Activated T-helper 1 cell treated with anti-CD3 and anti-CD28 coated beads, Interleukin-2, amount 50 U/mL, for 16 hours (primary cell): ENCODE results near the gene NOM1.

Experiments used
- DNase-seq, 2 donors: peaks; one replicate each; pipeline ENCODE4 v3.0.0-alpha.2; 2020; ENCODE audit warnings: low read depth in 1 of 2, low spot score in 1 of 2

NOM1 gene

GRCh38 chr7:157003756-157004520 is 54.4 kb downstream of the NOM1 start:
- no peak for DNase-seq

DNA sequence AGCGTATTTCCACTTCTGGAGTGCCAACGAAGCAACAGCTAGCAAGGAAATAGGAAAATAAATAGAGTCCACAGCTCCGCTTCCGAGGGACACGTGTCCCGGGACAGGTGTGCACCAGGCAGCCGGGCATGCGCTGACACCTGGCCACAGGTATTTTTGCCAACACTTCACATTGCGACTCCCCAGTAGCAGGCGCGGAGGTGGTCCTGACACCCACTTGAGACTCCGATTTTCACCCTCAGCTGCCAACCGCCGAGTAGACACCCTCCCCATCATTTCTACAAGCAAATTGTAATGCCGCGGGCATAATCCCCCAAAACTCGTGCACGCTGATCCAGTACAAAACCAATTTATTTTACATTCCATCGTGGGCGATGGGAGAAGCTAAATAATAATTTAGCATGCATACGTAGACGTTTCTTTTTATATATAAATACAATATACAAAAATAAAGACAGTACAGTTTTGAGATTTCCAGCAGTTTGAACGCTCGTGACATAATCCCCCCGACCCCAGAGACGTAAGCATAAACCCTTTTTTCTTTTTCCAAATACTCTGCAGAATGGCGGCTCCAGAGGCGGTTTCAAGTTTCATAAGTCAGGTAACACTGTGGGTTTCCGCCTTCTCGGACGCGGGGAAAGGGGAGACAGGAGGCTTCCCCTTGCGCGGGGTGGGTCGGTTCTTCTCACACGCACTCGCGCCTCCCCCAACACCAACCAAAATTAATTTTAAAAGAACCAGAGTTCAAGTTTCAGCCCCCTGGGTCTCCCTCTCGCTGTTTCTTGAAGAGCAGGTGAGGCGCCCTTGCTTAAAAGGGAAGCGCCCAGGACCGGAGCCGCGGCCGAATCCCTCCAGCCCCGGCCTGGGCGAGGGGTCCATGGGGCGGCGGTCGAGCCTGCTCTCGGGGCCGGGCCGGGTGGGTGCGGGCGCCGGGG is 55.3 kb downstream of the NOM1 start:
- no peak for DNase-seq

DNA sequence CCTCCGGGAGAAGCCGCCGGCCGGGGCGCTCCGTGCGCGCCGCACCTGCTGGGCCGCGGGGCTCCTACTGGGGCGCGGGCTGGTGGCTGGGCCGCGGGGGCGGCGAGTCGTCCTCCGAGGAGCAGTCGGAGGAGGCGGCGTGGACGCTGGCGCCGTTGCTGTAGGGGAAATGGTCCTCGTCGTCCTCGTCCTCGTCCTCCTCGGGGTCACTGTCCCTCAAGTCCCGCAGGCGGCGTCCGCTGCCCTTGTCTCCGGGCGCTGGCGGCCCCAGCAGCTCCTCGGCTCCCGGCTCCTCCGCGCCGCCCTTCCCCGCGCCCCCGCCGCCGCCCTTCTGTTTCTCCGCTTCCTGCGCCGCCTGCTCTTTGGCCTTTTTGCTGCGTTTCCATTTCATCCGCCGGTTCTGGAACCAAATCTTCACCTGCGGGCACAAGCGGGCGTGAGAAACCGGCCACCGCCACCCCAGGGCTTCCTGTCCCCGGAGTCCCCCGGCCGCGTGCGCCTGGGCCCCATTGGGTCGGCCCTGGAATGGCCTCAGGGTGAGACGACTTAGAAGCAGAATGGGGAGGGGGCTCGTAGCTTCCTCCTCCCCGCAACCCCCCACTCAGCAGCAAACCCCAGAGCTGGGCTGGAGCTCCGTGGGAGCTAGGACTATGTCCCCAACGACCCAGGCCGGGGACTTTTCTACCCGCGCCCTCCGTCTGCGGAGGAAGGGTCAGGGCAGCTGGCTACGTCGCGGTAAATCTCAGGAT is 56.1 kb downstream of the NOM1 start:
- no peak for DNase-seq

DNA sequence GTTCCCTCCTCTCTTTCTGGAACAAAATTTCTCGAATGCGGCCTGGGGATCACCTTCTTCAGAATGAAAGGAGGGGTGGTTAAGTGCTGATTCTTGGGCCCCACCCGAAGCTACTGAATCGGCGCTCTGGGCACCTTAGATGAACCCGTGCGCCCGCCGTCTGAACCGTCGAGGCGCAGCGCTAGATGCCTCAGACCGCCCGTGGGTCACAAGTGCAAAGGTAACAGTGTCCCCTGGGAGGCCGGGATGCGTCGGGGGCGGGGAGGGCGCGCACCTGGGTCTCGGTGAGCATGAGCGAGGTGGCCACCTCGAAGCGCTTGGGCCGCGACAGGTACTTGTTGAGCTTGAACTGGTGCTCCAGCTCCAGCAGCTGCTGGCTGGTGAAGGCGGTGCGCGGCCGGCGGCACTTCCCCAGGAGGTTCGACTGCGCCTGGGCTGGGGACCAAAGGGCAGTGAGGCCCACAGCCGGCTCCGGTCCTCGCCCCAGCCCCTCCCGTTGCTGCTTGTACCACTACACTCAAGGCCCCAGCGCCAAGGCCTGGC is 56.8 kb downstream of the NOM1 start:
- no peak for DNase-seq

DNA sequence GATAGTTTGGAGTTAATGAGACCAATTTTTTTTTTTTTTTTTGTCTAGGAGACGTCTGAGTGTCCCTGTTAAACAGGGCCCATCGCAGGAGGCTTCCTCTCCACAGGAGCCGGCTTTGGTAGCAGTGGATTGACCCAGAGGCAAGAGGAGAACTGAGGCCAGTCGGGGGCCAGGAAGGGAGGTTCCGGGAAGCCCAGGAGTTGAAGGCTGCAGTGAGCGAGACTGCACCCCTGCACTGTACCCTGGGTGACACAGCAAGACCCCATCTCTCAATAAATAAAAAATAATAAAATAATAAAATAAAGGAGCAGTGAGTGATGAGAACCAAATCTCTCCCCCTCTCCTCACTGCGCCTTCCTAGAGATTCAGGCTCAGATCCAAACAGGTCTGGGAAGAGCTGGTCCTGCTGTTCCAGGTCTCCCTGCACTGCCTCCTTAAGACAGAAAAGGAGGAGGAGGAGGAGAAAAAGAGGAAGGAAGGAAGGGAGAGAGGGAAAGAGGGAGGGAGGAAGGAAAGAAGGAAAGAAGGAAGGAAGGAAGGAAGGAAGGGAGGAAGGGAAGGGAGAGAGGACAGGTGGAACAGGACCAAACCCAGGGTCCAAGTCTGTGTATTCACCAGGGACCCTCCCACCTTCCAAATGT is 57.4 kb downstream of the NOM1 start:
- DNase-seq: no peak

DNA sequence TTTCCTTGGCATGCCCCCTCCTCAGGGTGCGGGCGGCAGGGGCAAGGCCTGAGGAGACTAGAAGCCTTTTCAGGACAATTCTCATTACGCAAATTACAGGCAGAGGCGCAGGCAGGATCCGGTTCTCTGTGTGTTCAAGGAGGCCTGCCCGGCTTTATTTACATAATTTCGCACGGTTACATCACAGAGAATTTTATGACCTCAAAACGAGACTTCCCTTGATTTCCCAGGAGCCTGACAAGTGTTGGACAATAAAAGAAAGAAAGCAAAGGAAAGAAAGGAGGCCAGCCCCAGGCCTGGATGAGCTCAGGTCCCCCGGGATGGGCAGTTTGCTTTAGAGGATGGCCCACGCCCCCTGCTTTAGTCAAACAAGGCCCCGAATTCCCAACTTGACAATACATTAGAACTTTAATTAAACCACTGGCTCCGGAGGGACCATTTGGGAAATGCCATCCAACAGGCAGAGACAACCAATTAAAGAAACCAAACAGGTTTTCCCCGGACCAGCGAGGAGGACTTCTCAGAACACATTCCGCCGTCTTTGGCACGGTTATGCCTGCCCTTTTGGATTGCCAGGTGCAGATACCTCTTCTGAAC is 58.1 kb downstream of the NOM1 start:
- DNase-seq: no peak

- no peak for DNase-seq
Measured at GRCh38 chr7:157008206-157009169, 59.0 kb downstream of the NOM1 start.

DNA sequence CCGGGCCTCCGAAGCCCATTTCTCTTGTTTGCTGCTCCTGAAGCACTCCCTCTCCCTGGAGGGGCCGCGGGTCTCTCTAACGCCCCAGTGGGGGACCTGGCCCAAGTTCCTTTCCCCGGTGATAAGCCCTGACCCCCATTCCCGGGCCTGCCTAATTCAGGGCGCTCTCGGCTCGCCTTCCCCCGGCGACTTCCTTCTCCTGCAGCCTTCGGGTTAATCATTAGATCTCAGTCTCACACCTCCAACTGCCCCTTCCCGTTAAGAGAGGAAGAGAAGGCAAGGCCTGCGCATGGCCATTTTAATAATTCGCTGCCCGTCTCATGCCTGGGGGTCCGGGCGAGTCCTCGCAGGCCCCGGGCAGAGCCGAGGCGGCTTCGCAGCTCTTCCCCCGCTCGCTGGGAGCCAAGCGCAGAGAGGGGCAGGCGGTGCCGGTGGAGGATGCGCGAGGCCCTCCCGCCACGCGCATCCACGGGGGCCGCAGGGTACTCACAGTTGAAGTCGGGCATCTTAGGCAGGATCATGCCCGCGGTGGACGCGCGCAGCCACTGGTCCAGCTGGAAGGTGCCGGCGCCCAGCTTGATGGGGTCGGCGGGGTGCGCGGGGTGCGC is 59.8 kb downstream of the NOM1 start:
- no peak for DNase-seq

GRCh38 chr7:157009778-157010587 is 60.5 kb downstream of the NOM1 start:
- DNase-seq: no peak

GRCh38 chr7:157010588-157011332 is 61.2 kb downstream of the NOM1 start, which contains the start of gene MNX1:
TSS of gene MNX1 (minus strand) at chr7:157010663. CDS start at chr7:157010350, 313 bp downstream.
- DNase-seq: no peak

- DNase-seq: no peak
Measured at GRCh38 chr7:157011333-157012112, 62.0 kb downstream of the NOM1 start.

DNA sequence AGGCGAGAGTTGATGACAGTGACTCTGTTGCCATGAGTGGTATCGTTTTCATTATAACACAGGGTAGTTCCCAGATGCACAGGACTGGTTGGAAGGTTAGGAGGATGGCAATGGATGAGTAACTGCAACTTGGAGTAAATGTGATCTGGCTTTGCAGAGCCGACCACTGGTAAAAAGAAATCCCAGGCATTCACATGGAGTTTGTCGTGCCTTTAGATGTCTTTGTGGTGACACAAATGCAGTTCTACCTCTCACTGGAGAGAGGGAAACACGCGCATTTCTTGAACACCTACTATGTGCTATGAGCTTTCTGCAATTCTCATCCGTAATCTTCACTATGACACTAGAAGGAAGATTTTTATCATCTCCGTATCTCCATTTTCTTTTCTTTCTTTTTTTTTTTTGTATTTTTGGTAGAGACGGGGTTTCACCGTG is 62.6 kb downstream of the NOM1 start:
- DNase-seq: no peak

GRCh38 chr7:157013101-157013500 is 63.6 kb downstream of the NOM1 start:
- no peak for DNase-seq

DNA sequence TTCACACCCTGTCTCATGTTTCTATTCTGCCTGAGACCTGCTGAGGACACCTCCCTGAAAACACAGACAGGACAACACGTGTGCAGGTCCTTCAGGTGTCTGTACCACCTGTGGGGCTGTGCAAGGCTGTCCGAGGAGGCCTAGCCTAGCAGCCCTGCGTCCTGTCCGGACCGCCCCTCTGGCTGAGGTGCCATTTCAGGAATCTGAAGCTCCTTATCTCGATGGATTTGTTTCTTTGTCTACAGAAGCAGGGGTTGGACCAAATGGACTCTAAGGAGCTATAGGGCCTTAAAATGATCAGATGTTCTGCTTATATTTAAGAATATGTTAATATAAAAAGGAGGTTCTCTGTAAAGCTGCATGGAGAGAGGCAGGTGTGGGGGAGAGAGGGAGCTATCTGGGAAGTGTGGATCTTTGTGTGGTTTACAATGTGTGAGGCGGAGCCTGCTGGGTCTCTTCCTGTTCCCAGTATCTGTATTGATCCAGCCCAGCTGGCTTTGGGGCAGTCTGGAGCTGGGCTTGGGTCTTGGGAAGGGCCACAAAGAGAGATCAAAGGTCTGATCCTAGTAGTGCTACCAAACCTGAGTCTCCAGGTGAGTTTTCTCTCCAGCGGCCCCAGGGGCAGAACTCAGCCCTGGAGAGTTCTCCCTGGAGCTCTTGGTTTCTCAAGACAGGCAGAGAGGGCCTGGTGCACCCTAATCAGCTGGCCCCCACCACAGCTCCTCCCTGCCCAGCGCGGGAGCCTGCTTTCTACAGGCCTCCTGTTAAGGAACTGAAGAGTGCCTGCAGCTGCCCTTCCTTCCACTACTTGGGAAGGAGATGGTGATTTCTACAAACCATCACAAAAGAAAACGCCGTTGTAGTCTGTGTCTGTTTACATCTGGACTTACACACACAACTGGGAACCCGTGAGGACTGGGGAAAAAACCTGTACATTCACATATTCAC is 64.4 kb downstream of the NOM1 start:
- no peak for DNase-seq
